Measurements from ENCODE around the gene ADPRH. TPM values are rescaled to one million over a fixed set of nuclear protein-coding genes. Genes with fewer than 3 reads are reported as not detected.

ADPRH gene
- total and polyA plus RNA-seq, 12 donors = 3.4 to 15.3 (median 12.8) TPM

DNA sequence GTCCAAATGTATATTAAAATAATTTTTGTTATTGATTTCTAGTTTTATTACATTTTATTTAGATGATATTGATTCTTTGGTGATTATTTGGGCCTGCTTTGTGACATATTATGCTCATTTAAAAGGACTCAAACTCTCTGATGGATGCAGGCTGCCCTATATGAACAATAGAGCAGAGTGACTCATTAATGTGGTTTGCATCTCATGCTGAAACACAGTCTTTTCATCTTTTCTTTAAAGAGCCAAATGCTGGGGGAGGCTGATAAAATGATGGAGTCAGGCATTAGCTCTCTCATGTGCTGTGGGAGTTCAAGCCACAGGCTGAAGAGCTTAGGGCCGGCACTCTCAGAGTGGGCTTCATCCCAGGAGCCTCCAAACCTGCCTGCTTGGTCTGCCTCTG, 25.6 kb downstream of the ADPRH start:
- Histone ChIP-seq H3K4me3 (no peak overlapping the region), H3K4me1 (replicated peaks in 1 of 2) (peaks cover 8 to 20% of the 10 kb centered on the region in 2 donors), H3K27me3 (no peaks in the 10 kb centered on the region), H3K9me3 (replicated peaks in 1 of 3) (no peaks in the 10 kb centered on the region), H3K36me3 (replicated peaks in 1 of 2) (no peaks in the 10 kb centered on the region), H3K27ac (no peak overlapping the region)
- intact Hi-C loops (cut with DNase I) = loop anchor here in 1 of 2 donors (10.0 kb wide), 1 partner anchor 70 kb away; the partner anchor contains the start of gene COX17
- 95 to 100% (median 97%) methylated on average over 1 of the region's 1 CpG for WGBS, 4 donors
- TF ChIP-seq POLR2A (IDR thresholded peaks at IDR 0.05) = no peak
- TF ChIP-seq, protein P1, sequence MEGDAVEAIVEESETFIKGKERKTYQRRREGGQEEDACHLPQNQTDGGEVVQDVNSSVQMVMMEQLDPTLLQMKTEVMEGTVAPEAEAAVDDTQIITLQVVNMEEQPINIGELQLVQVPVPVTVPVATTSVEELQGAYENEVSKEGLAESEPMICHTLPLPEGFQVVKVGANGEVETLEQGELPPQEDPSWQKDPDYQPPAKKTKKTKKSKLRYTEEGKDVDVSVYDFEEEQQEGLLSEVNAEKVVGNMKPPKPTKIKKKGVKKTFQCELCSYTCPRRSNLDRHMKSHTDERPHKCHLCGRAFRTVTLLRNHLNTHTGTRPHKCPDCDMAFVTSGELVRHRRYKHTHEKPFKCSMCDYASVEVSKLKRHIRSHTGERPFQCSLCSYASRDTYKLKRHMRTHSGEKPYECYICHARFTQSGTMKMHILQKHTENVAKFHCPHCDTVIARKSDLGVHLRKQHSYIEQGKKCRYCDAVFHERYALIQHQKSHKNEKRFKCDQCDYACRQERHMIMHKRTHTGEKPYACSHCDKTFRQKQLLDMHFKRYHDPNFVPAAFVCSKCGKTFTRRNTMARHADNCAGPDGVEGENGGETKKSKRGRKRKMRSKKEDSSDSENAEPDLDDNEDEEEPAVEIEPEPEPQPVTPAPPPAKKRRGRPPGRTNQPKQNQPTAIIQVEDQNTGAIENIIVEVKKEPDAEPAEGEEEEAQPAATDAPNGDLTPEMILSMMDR (IDR thresholded peaks at IDR 0.05) = no peak
- DNase-seq = no peak

DNA sequence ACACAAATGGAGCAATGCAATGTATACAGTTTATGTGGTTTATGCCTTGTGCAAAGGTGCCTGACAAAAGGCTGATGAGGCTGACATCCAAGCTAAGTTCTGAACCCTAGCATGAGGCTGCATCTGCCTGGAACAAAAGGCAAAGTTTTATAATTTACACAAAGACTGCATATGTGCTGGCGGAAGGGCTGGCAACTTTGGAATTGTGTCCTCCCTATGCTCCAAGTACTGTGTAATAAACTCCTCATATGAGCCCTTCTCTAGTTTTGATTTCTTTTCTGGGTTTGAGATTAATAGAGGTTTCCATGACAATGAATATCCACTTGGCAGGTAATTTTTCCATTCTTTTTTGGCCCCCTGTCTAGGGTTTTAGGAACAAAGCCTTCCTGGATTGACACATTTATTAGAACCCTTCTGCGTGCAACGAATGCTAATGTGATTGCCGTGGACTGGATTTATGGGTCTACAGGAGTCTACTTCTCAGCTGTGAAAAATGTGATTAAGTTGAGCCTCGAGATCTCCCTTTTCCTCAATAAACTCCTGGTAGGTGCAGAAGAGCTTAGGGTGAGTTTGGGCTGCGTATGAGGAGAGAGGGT, 29.2 kb downstream of the ADPRH start:
- TF ChIP-seq, protein P1 (IDR thresholded peaks at IDR 0.05) = no peak
- TF ChIP-seq POLR2A (IDR thresholded peaks at IDR 0.05) = no peak
- Histone ChIP-seq H3K36me3 (replicated peaks in 1 of 2) (no peaks in the 10 kb centered on the region), H3K27ac (no peak overlapping the region), H3K4me1 (replicated peaks in 1 of 2) (no peaks in the 10 kb centered on the region), H3K4me3 (no peak overlapping the region), H3K27me3 (no peaks in the 10 kb centered on the region), H3K9me3 (replicated peaks in 1 of 3) (no peaks in the 10 kb centered on the region)
- DNase-seq = no peak
- intact Hi-C loops (cut with DNase I) = loop anchor here in 1 of 2 donors (10.0 kb wide), 1 partner anchor 66 kb away; the partner anchor contains the start of gene COX17
- 86 to 93% (median 89%) methylated on average over 6 of the region's 6 CpGs for WGBS, 4 donors

DNA sequence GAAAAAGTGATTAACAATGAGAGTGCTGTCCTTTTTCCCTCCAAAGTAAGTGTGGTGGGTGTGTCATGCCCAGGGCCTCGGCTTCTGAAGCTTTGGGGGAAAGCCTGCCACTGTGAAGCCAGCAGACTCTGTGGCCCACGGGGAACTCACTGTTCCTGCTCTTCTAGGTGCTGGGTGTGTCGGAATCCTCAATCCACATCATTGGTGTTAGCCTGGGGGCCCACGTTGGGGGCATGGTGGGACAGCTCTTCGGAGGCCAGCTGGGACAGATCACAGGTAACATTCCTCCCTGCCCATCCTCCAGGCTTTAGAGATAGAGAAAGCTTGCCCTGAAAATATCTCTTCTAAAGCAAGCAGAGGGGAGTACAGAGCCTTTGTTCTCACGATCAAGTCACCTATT, 30.0 kb downstream of the ADPRH start:
- no peaks in the 10 kb centered on the region for H3K36me3 ChIP-seq (replicated peaks in 1 of 2)
- no peak overlapping the region for H3K27ac ChIP-seq
- intact Hi-C loops (cut with DNase I) = loop anchor here in 1 of 2 donors (10.0 kb wide), 1 partner anchor 66 kb away; the partner anchor contains the start of gene COX17
- 61 to 81% (median 66%) methylated on average over 6 of the region's 6 CpGs for WGBS, 4 donors
- TF ChIP-seq POLR2A (IDR thresholded peaks at IDR 0.05) = no peak
- TF ChIP-seq, protein P1 (IDR thresholded peaks at IDR 0.05) = no peak
- no peaks in the 10 kb centered on the region for H3K27me3 ChIP-seq
- H3K4me1 ChIP-seq (replicated peaks in 1 of 2) = no peaks in the 10 kb centered on the region
- H3K4me3 ChIP-seq = no peak overlapping the region
- no peaks in the 10 kb centered on the region for H3K9me3 ChIP-seq (replicated peaks in 1 of 3)
- no peak for DNase-seq

DNA sequence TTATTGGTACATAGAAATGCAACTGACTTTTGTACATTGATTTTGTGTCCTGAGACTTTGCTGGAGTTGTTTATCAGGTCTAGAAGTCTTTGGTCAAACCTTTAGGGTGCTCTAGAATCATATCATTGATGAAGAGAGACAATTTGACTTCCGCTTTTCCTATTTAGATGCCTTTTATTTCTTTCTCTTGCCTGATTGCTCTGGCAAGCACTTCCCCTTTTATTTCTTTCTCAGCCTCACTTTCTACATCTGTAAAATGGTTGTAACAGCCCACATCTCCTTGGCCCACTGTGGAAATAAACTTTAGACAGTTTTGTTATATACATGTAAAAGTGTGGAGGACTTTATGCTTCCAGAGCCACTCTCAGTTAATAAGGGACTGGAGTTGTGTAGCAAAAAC, 32.4 kb downstream of the ADPRH start:
- TF ChIP-seq, protein P1 (IDR thresholded peaks at IDR 0.05) = no peak
- TF ChIP-seq POLR2A (IDR thresholded peaks at IDR 0.05) = no peak
- Histone ChIP-seq H3K4me1 (replicated peaks in 1 of 2) (no peaks in the 10 kb centered on the region), H3K9me3 (replicated peaks in 1 of 3) (no peaks in the 10 kb centered on the region), H3K27ac (no peak overlapping the region), H3K4me3 (no peak overlapping the region), H3K36me3 (replicated peaks in 1 of 2) (no peaks in the 10 kb centered on the region), H3K27me3 (no peaks in the 10 kb centered on the region)
- intact Hi-C loops (cut with DNase I) = no loop called here
- 81 to 94% (median 87%) methylated on average over 1 of the region's 1 CpG for WGBS, 4 donors
- DNase-seq = no peak
